Stimulated activated CD8-positive, alpha-beta memory T cell treated with anti-CD3 and anti-CD28 coated beads, Interleukin-4, amount 100 ng/mL, for 24 hours (primary cell): Measurements from ENCODE around the gene PPP1R12B.
"Not testable (repeated sequence)": the region's sequence is repeated elsewhere in the genome, so short reads cannot be mapped to it uniquely, and the experiment has no call there.

ENCODE experiments used
- DNase-seq: peaks from one replicate; pipeline ENCODE4 v3.0.0-alpha.2; 2020; ENCODE audit warnings: low read depth

The PPP1R12B gene

DNA sequence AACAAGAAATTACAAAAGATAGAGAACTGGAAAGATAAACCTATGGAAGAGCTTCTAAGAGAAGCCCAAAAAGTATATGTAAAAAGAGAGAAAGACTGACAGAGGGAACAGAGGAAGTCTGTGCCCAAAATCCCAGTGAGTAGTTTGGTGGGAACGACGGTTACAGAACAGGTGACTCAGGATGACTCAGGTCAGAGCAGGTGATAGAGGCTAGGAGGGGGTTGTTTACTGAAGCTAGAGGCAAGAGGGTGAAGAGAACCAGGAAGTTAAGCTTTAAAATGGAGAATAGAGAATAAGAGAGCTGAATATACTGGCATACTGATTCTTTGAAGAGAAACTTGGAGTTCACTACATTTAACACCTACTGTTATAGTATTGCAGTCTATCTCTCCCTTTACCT is 134.9 kb downstream of the PPP1R12B start:
- DNase-seq: not testable (repeated sequence)

DNA sequence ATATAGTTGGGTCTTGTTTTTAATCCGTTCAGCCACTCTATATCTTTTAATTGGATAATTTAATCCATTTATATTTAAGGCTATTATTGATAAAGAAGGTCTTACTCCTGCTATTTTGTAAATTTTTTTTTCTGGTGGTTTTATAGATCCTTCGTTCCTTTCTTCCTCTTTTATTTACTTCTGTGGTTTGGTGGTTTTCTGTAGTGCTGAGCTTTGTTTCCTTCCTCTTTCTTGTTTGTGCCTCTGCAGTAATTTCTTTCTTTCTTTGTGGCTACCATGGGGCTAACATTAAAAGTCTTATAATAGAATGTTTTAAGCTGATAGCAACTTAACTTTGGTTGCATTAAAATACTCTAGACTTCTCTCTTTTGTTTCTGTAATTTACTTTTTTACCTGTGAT is 135.5 kb downstream of the PPP1R12B start:
- DNase-seq: not testable (repeated sequence)

DNA sequence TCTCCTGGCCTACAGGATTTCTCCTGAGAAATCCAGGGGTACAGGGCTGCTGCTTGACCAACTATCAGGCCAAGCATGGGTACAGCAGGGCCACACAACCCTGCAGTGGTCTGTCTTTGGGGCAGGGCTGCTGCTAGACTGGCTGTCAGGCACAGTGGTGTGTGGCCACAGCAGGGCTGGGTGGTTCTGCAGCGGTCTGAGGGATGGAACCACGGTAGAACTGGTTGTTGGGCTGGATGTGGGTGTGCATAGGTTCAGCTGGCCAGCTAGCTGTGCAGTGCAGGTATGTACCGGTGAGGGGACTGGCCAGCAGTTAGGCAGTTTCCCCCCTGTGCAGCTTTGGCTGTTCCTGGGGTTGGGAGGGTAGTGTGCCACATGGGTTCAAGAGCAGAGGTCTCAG is 136.3 kb downstream of the PPP1R12B start:
- DNase-seq: not testable (repeated sequence)

DNA sequence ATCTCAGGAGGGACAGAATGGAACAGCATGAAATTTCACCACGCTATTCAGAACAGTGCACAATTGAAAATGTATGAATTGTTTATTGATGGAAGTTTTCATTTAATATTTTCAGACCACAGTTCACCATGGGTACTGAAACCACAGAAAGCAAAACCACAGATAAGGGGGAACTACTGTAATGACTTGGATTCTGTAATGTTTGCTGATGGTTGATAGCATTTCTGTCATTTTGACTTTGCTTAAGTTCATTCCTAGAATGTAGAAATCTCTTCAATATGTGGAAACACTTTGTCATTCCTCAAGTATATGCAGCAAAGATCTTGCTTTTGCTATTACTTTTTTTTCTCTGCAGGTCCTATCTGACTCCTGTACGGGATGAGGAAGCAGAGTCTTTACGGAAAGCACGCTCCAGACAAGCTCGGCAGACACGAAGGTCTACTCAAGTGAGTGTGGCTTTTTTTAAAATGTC is 139.7 kb downstream of the PPP1R12B start:
- not testable (repeated sequence) for DNase-seq

DNA sequence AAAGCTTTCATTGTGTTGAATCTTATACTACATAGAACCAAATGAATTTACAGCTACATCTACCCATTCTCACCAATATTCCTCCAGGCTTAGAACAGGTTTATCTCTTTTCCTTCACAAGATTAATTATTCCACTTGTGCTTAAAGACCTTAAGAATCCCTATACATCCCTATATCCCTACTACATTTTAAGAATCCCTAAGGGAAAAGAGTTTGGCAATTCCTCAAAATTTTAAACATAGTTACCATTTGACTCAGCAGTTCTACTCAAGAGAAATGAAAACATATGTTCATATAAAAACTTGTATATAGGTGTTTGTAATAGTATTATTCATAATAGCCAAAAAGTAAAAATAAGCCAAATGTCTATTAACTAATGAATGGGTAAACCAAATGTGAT is 140.6 kb downstream of the PPP1R12B start:
- DNase-seq: not testable (repeated sequence)

DNA sequence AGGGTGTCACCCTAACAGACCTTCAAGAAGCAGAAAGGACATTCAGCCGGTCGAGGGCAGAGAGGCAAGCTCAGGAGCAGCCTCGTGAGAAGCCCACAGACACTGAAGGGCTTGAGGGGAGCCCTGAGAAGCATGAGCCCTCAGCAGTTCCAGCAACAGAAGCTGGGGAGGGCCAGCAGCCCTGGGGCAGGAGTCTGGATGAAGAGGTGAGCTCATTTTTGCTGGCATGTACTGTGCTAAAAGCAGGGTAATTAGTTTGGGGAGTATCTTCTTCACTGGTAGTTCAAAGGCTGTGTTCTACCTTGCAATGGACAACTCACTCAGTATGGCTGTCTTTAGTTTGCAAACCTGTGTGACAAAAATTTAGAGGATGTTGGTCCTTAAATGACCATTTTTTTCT is 144.6 kb downstream of the PPP1R12B start:
- not testable (repeated sequence) for DNase-seq

DNA sequence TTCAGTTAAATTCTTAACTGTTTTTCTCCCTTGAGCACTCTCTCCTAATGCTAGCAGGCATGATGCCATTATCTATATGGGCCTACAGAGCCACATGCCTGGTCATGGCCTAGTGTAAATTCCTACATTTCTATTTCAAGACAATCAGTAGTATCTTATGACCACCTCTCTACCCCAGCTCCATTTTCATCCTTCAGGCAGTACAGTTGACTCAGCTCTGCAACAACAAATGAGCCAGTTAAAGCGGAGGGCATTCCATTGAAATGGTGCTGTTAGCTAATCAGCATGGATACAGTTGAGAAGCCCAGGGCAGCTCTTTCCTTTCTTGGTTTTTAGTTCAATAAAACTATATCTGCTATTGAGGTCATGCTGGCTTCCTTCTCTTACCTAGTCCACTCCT is 150.0 kb downstream of the PPP1R12B start:
- no peak for DNase-seq

DNA sequence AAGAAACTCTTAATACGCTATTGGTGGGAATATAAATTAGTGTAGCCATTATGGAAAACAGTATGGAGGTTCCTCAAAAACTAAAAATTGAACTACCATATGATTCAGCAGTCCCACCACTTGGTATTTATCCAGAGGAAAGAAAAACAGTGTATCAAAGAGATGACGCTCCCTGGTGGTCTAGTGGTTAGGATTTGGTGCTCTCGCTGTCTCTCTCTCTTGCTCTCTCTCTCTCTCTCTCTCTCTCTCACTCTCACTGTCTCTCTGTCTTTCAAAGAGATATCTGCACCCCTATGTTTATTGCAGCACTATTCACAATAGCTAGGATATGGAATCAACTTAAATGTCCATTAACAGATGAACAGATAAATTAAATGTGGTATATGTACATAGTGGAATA is 151.5 kb downstream of the PPP1R12B start:
- not testable (repeated sequence) for DNase-seq

DNA sequence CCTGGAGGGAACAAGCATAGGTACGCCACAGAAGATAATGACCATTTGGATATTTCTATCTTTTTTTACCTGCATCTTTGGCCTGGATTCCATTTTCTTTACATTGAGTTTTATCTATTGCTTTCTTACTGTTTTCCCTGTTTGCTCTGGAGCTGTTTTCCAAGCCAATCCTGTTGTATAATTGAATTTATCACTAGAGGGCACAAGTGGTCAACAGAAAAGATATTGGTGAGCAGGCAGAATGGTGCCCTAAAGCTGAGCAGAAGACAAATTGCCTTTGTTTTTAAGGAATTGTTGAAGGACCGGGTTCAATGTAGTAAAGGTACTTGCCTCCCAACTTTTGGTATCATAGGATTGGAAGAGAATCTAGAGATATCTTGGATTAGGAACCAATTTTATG is 152.8 kb downstream of the PPP1R12B start:
- DNase-seq: no peak

DNA sequence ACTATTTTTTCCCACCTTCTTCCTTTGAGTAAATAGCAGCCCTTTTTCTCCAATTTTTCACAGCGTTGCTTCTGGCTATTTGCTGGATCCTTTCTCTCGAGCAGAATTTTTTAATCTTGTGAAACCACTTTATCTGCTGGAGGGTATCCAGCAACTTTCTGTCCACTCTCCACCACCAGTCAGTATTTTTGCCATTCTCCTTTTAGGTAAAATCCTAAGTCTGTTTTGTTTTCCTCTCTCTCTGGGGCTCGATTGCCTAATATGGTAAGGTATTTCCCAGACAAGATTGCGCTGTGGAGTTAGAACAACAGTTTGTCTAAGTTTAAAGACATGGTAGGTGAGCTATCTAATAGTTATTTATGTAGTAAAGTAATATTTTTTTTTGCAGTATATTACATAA is 156.9 kb downstream of the PPP1R12B start:
- DNase-seq: no peak

DNA sequence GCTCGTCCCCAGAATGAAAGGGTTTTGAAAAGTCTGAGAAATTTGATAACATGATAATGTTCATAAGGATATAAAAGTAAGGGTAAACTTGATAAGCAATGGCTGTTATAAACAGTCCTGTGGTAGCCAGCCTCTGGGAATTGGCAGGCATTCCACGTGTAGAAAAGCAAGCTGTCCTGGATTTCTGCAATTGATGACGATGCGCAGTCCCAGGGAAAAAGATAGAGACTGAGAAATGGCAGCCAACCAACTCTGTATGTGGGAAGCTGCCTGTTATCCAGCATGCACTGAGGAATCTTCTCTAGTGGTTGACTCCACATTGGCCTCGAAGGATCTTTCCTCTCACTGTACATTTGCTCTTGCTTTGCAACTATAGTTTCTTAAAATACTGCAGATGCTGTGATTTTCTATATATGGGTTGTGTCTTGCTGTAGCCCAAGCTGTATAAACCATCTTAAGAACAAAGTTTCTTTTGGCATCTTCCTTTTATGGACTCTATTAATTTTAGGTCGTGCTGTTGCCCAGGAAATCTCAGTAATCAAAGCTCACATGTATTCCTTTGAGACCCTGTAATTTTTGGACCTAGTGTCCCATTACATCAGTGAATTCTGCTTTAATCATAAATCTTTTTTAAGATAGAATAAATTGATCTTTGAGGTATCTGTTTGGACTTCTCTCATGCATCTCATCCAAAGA is 157.5 kb downstream of the PPP1R12B start:
- DNase-seq: not testable (repeated sequence)

DNA sequence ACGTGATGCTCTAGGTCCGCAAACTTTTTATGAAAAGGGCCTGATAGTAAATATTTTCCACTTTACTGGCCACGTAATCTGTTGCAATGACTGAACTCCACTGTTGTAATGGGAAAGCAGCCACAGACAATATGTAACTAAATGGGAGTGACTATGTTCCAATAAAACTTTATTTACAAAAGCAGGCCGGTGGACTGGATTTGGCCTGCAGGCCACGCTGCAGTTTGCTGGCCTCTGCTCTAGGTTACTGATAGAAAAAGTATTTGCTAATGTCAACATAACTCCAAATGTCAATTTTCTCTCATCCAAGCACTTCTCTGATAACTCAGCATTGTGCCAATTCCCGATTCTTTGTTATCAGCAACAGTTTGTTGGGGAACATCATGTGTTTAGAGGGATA is 160.4 kb downstream of the PPP1R12B start:
- DNase-seq: not testable (repeated sequence)

DNA sequence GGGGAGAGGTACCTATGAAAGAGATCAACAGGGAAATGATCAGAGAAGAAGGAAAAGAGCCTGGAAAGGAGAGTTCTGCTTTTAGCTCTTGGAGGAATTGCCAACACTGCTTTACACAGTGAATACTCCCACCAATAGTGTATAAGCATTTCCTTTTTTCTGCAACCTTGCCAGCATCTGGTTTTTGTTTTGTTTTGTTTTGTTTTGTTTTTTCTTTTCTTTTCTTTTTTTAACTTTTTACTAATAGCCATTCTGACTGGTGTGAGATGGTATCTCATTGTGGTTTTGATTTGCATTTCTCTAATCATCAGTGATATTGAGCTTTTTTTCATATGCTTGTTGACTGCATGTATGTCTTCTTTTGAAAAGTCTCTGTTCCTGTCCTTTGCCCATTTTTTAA is 165.4 kb downstream of the PPP1R12B start:
- not testable (repeated sequence) for DNase-seq

DNA sequence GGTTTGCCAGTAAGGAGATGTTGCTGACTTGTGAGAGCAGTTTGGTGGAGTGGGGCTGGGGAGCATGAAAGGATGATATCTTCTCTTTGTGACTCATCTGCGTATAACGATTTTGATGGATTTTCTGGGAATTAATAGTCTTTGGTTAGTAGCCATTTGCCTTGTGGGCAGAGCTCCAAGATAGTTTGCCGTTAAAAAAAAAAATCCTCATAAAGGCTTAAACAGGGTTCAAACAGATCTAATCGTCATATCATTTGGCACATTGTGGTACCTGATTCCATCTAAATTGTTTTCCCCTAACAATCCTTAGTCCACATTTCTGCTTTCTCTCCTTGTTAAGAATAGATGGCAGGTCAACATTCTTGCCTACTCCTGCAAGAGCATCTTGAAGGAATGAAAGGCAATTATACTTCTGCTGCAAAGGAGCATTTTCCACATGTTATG is 168.0 kb downstream of the PPP1R12B start:
- DNase-seq: no peak

DNA sequence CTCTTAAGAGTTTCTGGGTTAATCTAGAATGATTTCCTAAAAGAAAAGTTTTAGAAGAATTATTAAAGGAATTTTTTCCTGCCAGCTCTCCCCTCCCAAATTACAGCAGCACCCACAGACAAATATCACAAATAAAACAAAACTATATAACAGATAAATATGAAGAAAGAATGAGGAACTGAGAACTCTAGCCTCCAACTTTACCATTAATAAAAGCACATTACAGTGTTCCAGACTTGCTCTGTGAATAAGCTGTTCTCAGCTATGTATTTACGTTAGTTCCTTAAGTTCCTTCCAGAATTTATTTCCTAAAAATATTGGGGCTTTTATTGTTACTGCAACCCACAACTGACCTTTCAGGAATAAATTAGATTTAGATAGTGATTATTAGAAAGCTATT is 168.6 kb downstream of the PPP1R12B start:
- not testable (repeated sequence) for DNase-seq

DNA sequence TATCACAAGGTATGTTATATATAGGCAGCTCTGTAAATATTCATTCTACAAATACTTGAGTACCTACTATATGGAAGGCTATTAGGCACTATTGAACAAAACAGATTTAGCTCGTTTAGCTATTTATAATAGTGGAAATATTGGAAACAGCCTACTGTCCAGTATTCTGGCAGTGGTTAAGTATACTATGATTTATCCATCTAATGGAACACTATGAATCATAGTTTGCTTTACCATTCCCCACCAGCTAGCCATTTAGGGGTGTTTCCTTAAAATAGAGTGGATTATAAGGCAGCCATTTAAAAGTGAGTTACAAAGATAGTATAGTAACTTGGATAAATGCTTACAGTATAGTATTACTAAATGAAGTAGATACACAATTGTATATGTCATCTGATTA is 169.7 kb downstream of the PPP1R12B start:
- DNase-seq: not testable (repeated sequence)

DNA sequence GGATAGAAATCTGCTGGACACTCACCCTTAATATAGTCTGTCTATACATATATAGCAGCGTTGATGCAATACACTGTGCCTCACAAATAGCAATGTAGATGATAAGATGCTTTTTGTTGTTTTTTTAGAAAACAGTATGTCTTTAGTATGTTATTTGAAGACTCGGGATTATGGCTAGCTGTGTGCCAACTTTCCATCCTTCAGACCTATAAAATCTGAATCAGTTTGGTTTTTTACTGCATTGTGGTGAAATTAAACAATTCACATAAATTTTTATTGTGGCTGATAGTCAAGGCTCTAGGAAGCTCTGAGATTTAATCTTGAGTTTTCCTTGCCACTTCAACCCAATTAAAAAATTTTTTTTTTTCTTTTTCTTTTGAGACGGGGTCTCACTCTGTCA is 170.4 kb downstream of the PPP1R12B start:
- DNase-seq: not testable (repeated sequence)

DNA sequence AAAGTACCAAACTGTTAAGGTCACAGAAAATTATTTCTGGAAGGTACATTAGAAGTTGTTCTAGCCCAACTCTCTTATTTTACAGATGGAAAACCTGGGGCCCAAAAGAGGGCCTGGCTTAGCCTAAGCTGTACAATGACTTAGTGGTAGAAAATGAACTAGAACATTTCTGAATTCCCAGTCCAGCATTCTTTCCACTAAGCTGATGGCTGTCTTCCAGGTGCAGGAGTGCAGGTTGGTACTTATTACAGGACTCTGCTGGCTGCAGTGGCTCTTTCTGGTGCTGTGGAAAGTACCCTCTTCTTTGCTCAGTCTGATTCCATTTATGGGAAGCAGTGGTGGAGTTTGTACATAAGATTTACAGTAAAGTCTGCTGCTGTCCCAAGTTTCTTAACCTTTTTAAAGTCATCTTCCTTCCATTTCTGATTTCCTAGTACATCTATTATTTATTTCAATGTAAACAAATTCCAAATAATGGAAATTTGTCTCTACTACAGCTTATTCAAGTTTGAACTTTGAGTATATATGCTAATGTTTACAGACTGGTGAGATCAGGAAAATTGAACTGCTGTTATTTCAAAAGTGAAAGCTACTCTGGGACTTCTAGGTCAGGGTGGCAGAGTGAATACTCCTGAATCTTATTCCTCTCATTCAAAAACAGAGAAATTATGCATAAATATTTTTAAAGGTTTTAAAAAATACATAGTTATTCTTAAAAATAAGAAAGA is 171.8 kb downstream of the PPP1R12B start:
- DNase-seq: not testable (repeated sequence)

DNA sequence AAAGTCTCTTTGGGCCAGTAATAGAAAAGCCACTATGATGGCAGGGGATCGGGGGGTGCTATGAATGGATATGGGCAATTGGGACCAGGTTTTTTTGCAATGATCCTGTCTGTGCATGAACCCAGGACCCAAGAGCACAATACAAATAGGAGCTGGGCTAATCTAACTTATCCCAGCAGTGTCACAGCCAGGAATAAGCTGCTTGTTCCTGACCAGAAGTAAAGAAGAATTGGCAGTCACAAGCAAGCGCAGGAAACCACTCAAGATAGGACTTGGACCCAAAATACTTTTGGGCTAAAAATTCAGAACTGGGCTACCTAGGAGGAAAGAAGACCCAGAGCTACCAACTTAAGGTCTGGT is 172.3 kb downstream of the PPP1R12B start:
- not testable (repeated sequence) for DNase-seq

DNA sequence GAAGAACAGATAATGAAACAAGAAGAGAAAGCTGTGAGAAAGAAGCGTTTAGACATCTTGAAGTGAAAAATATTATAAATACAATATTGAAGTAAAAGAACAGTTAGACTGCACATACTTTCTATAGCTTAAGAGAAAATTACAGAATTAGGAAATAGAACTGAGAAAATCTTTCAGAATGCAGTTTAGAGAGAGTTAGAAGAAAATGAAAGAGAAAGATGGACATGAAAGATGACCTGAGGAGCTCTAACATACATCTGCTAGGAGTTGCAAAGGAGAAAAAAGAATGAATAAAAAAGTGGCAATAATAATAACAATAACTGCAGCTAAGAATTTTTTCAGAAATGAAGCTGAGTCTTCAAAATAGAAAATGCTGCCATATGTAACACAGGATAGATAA is 173.0 kb downstream of the PPP1R12B start:
- not testable (repeated sequence) for DNase-seq

DNA sequence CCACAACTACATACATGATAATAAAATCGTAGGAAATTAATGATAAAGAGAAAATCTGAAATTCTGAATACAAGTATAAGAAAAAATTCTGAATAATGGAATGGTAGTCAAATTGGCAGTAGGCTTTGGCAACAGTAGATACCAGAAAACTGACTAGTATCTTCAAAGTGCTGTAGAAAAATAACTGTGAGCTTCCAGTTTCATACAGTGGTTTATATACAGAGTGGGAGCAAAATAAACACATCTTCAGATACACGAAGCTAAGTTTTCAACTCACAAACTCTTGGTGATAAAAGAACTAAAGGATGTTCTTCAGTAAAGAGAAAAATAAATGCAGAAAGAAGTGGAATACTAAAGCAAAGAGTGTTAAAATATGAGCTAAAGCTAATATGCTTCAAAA is 173.4 kb downstream of the PPP1R12B start:
- no peak for DNase-seq

DNA sequence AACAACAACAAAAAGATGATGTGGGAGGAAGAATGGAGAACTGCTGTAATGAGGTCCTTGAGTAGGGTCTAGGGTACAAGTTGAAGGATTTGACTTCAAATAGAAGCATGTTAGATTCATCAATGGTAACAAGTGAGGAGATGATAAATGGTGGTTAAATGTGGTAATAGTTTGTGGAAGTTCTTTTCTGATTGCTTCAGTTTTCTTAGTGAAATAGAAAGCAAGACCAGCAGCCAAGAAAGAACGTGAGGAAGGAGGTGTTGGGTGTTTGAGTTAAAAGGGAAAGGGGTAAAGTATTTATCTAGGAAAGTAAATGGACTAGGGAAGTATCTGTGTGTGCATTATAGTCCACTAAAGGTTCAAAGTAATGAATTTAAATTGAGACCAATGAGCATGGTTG is 177.6 kb downstream of the PPP1R12B start:
- not testable (repeated sequence) for DNase-seq

DNA sequence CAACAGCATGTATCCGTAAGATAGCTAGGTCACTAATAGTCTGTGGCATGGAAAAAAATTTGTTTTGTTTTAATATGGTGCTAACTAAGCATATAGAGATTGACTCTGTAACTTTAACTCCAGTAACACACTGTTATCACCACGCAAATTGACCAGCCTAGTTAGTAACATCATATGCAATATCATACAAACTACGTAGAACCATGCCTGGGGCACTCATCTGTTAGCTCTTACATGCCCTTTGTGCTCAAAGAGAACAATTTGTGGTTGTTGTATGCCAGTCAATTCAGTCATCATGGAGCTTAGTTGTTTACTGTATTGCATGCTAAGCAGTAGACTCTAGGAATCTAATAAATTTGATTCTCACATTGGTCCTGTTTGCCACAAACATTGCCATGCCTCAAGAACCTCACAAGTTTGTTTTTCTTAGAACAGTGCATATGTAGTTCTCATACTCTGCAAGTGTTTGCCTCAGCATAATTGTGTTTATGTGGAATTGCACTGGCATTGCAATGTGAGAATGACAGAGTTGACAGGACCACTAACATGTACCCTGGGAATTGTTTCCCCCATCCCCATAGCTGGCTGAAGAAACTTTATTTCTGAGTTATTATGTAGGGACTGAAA is 179.7 kb downstream of the PPP1R12B start:
- DNase-seq: not testable (repeated sequence)
